ENCODE results near the gene GLT1D1. TPM values are rescaled to one million over a fixed set of nuclear protein-coding genes. Genes with fewer than 3 reads are reported as not detected.
"Not testable (repeated sequence)": the region's sequence is repeated elsewhere in the genome, so short reads cannot be mapped to it uniquely, and the experiment has no call there.

GLT1D1 gene
- polyA plus RNA-seq, 3 donors = 40.6 to 55.6 (median 53.3) TPM

DNA sequence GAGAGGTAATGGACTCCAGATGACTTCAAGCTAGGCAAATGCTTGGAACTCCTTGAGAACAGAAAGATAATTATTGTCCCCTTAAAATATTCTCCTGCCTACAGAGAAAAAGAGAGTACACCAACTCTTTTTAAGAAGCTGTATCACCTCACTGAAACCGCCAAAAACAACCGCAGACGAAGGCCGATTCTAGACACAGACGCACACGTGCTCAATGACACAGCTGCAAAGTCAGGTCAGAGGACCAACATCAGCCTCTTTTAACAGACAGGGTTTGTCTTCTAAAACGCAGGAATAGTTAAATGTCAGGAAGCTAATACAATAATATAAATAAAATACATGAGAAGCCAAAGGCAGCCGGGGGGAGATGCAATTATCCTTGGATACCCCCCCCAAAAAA, 48.5 kb upstream of the GLT1D1 start:
- Histone ChIP-seq H3K9ac (ENCODE audit: insufficient read depth, low read length, poor library complexity, severe bottlenecking) (no peak overlapping the region), H3K36me3 (replicated peaks in 1 of 2; ENCODE audit: control insufficient read depth in 1 of 2, insufficient read depth in 2 of 2, low read length in 2 of 2) (peaks cover 54 to 71% of the 10 kb centered on the region in 2 donors), H3K4me3 (replicated peaks in 1 of 3; ENCODE audit: low read depth in 2 of 3, low read length in 3 of 3) (no peak overlapping the region), H3K27me3 (ENCODE audit: control insufficient read depth in 2 of 2, insufficient read depth in 2 of 2, low read length in 2 of 2) (no peaks in the 10 kb centered on the region), H3K27ac (ENCODE audit: low read depth in 1 of 2, low read length in 2 of 2) (no peak overlapping the region), H3K79me2 (ENCODE audit: insufficient read depth, low read length) (peaks cover 78% of the 10 kb centered on the region), H2AFZ (ENCODE audit: insufficient read depth, low read depth, low read length, poor library complexity, severe bottlenecking) (no peak overlapping the region), H3K4me1 (ENCODE audit: control insufficient read depth in 1 of 2, insufficient read depth in 2 of 2, low read length in 2 of 2) (peaks cover 28 to 35% of the 10 kb centered on the region in 2 donors), H3K9me3 (replicated peaks in 1 of 2; ENCODE audit: control insufficient read depth in 1 of 2, insufficient read depth in 1 of 2, low read length in 2 of 2) (no peaks in the 10 kb centered on the region), H3K4me2 (replicated peaks; ENCODE audit: extremely low read depth, low read length, poor library complexity, severe bottlenecking) (no peak overlapping the region), H4K20me1 (ENCODE audit: insufficient read depth, low read length) (peaks cover 72% of the 10 kb centered on the region)
- peaks cover 23% of the 10 kb centered on the region for H3K4me1 Mint-ChIP-seq
- peak overlapping the region in 1 of 7 donors; percentile 83 for H3K27ac Mint-ChIP-seq
- no peak for DNase-seq
- H3K27me3 Mint-ChIP-seq (ENCODE audit: low read depth in 3 of 3) = no peaks in the 10 kb centered on the region
- WGBS (ENCODE audit: insufficient coverage) = 100% methylated on average over 1 of the region's 8 CpGs
- TF ChIP-seq, protein P1, sequence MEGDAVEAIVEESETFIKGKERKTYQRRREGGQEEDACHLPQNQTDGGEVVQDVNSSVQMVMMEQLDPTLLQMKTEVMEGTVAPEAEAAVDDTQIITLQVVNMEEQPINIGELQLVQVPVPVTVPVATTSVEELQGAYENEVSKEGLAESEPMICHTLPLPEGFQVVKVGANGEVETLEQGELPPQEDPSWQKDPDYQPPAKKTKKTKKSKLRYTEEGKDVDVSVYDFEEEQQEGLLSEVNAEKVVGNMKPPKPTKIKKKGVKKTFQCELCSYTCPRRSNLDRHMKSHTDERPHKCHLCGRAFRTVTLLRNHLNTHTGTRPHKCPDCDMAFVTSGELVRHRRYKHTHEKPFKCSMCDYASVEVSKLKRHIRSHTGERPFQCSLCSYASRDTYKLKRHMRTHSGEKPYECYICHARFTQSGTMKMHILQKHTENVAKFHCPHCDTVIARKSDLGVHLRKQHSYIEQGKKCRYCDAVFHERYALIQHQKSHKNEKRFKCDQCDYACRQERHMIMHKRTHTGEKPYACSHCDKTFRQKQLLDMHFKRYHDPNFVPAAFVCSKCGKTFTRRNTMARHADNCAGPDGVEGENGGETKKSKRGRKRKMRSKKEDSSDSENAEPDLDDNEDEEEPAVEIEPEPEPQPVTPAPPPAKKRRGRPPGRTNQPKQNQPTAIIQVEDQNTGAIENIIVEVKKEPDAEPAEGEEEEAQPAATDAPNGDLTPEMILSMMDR (IDR thresholded peaks at IDR 0.05) = no peak
- intact Hi-C loops (cut with micrococcal nuclease) = no loop called here
- peaks cover 65 to 77% of the 10 kb centered on the region in 2 donors for H3K36me3 Mint-ChIP-seq
- H3K9me3 Mint-ChIP-seq = peaks cover 0 to 2% (median 0%) of the 10 kb centered on the region in 7 donors
- no peak overlapping the region for H3K4me3 Mint-ChIP-seq

DNA sequence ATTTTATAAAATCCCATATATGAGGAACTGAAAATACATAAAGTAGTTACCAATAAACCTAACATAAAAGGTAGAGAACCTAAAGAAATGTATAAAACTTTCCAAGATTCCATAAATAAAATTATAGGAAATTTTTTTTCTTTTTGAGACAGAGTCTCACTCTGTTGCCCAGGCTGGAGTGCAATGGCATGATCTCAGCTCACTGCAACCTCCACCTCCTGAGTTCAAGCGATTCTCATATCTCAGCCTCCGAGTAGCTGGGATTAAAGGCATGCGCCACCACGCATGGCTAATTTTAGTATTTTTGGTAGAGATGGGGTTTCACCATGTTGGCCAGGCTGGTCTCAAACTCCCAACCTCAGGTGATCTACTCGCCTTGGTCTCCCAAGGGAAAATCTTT, 47.9 kb upstream of the GLT1D1 start:
- H3K4me3 Mint-ChIP-seq; H3K27me3 Mint-ChIP-seq (ENCODE audit: low read depth in 3 of 3); intact Hi-C loops (cut with micrococcal nuclease); H3K9ac ChIP-seq (ENCODE audit: insufficient read depth, low read length, poor library complexity, severe bottlenecking); H2AFZ ChIP-seq (ENCODE audit: insufficient read depth, low read depth, low read length, poor library complexity, severe bottlenecking); H3K9me3 ChIP-seq (replicated peaks in 1 of 2; ENCODE audit: control insufficient read depth in 1 of 2, insufficient read depth in 1 of 2, low read length in 2 of 2); H3K4me2 ChIP-seq (replicated peaks; ENCODE audit: extremely low read depth, low read length, poor library complexity, severe bottlenecking); H3K27ac ChIP-seq (ENCODE audit: low read depth in 1 of 2, low read length in 2 of 2); DNase-seq; H3K4me3 ChIP-seq (replicated peaks in 1 of 3; ENCODE audit: low read depth in 2 of 3, low read length in 3 of 3); H3K27me3 ChIP-seq (ENCODE audit: control insufficient read depth in 2 of 2, insufficient read depth in 2 of 2, low read length in 2 of 2); H3K9me3 Mint-ChIP-seq: not testable (repeated sequence)
- Histone ChIP-seq H3K4me1 (ENCODE audit: control insufficient read depth in 1 of 2, insufficient read depth in 2 of 2, low read length in 2 of 2) (peaks cover 35 to 41% of the 10 kb centered on the region in 2 donors), H3K79me2 (ENCODE audit: insufficient read depth, low read length) (peaks cover 84% of the 10 kb centered on the region), H3K36me3 (replicated peaks in 1 of 2; ENCODE audit: control insufficient read depth in 1 of 2, insufficient read depth in 2 of 2, low read length in 2 of 2) (peaks cover 47 to 69% of the 10 kb centered on the region in 2 donors), H4K20me1 (ENCODE audit: insufficient read depth, low read length) (peaks cover 72% of the 10 kb centered on the region)
- WGBS (ENCODE audit: insufficient coverage) = no CpG with 5 or more reads among the region's 5 CpGs
- peaks cover 29% of the 10 kb centered on the region for H3K4me1 Mint-ChIP-seq
- peak overlapping the region in 3 of 7 donors; percentile 57 to 91 (median 75) for H3K27ac Mint-ChIP-seq
- H3K36me3 Mint-ChIP-seq = peaks cover 64 to 77% of the 10 kb centered on the region in 2 donors

Measured in CD14-positive monocyte (primary cell).